Measurements from ENCODE around the gene TNIK. TPM values are rescaled to one million over a fixed set of nuclear protein-coding genes. Genes with fewer than 3 reads are reported as not detected.
"Not testable (repeated sequence)": the region's sequence is repeated elsewhere in the genome, so short reads cannot be mapped to it uniquely, and the experiment has no call there.

Gene TNIK
- total and polyA plus RNA-seq, 2 experiments from 2014 or later = 14.6 to 34.3 TPM

GRCh38 chr3:171382347-171382746 is 77.9 kb downstream of the TNIK start:
- H3K27ac Mint-ChIP-seq; H3K4me3 Mint-ChIP-seq; H3F3A ChIP-seq (replicated peaks; ENCODE audit: low read depth); DNase-seq (ENCODE audit: low spot score); ATAC-seq; H3K9me2 ChIP-seq (ENCODE audit: insufficient read depth); H3K9me3 Mint-ChIP-seq; H3K4me3 ChIP-seq; H2AFZ ChIP-seq; H3K27me3 Mint-ChIP-seq (ENCODE audit: insufficient read depth, low read depth, poor library complexity); H3K27me3 ChIP-seq (ENCODE audit: insufficient read depth); H3K36me3 ChIP-seq (ENCODE audit: insufficient read depth); H3K27ac ChIP-seq (ENCODE audit: low read depth); H3K36me3 Mint-ChIP-seq (ENCODE audit: low read depth); H4K20me1 ChIP-seq (replicated peaks; ENCODE audit: insufficient read depth): not testable (repeated sequence)
- peak; percentile 25 to 33; a peak in 2 of 4 replicates for TF ChIP-seq CTCF (conservative IDR thresholded peaks at IDR 0.05; ENCODE audit: low read depth in 2 of 2)
- H3K79me2 ChIP-seq (replicated peaks; ENCODE audit: insufficient read depth) = peaks cover 77% of the 10 kb centered on the region
- H3K4me2 ChIP-seq = 0 out of 2 replicates have a peak overlapping the region, but pooled peaks have one; percentile 30
- H3K4me1 Mint-ChIP-seq = peaks cover 66% of the 10 kb centered on the region
- H3K4me1 ChIP-seq (ENCODE audit: insufficient read depth) = peaks cover 60% of the 10 kb centered on the region

GRCh38 chr3:171380711-171381425 is 79.3 kb downstream of the TNIK start:
- Histone ChIP-seq H3K36me3 (ENCODE audit: insufficient read depth) (no peaks in the 10 kb centered on the region), H3K4me3 (no peak overlapping the region), H4K20me1 (replicated peaks; ENCODE audit: insufficient read depth) (0 out of 2 replicates have a peak, but pooled peaks cover 5% of the 10 kb centered on the region), H3F3A (replicated peaks; ENCODE audit: low read depth) (0 out of 2 replicates have a peak, but pooled peaks cover 3% of the 10 kb centered on the region), H3K4me2 (peak overlapping the region; percentile 56; the same call in 1 of the 2 replicates), H3K9me2 (ENCODE audit: insufficient read depth) (no peaks in the 10 kb centered on the region), H3K79me2 (replicated peaks; ENCODE audit: insufficient read depth) (peaks cover 76% of the 10 kb centered on the region), H3K27me3 (ENCODE audit: insufficient read depth) (no peaks in the 10 kb centered on the region), H3K27ac (ENCODE audit: low read depth) (0 out of 2 replicates have a peak overlapping the region, but pooled peaks have one; percentile 27), H3K4me1 (ENCODE audit: insufficient read depth) (peaks cover 57% of the 10 kb centered on the region), H2AFZ (no peak overlapping the region)
- peaks cover 6% of the 10 kb centered on the region for H3K27me3 Mint-ChIP-seq (ENCODE audit: insufficient read depth, low read depth, poor library complexity)
- H3K36me3 Mint-ChIP-seq (ENCODE audit: low read depth) = no peaks in the 10 kb centered on the region
- peaks cover 66% of the 10 kb centered on the region for H3K4me1 Mint-ChIP-seq
- no peak overlapping the region for H3K27ac Mint-ChIP-seq
- no peak for ATAC-seq
- no peak overlapping the region for H3K4me3 Mint-ChIP-seq
- no peaks in the 10 kb centered on the region for H3K9me3 Mint-ChIP-seq
- no peak for DNase-seq (ENCODE audit: low spot score)
- TF ChIP-seq CREB1 (CRISPR knock-in tag; IDR thresholded peaks at IDR 0.05; ENCODE audit: low read depth) (no peak), ZNF114 (CRISPR knock-in tag; IDR thresholded peaks at IDR 0.05) (no peak), EZH2phosphoT487 (IDR thresholded peaks at IDR 0.05; ENCODE audit: unreplicated experiment) (no peak), REST (IDR thresholded peaks at IDR 0.05; ENCODE audit: unreplicated experiment) (no peak), POLR2AphosphoS5 (IDR thresholded peaks at IDR 0.05; ENCODE audit: low read depth) (no peak), NANOG (IDR thresholded peaks at IDR 0.05; ENCODE audit: borderline replicate concordance) (no peak), ZNF462 (CRISPR knock-in tag; IDR thresholded peaks at IDR 0.05) (no peak), ZNF331 (CRISPR knock-in tag; IDR thresholded peaks at IDR 0.05; ENCODE audit: low read depth) (no peak), STAT1 (IDR thresholded peaks at IDR 0.05; ENCODE audit: unreplicated experiment) (no peak)
